Sigmoid colon (tissue), 3 donors: ENCODE results near the gene F10.

Source experiments
- POLR2A ChIP-seq, 2 donors: fragments of 450-650 bp; IDR thresholded peaks; one replicate each; pipeline ENCODE4 v1.6.1; 2016; ENCODE audit warnings: antibody characterized with exemption in 2 of 2, mild to moderate bottlenecking in 2 of 2, moderate library complexity in 2 of 2
- TF ChIP-seq, protein P1 (sequence below), 4 experiments: fragments of 450-650 bp in 3 of 4; fragments of 200-600 bp in 1 of 4; IDR thresholded peaks; one replicate each; pipeline ENCODE4 v1.5.1; 2016 to 2019; ENCODE audit warnings: antibody characterized with exemption in 4 of 4, mild to moderate bottlenecking in 3 of 4, moderate library complexity in 2 of 4

- TF ChIP-seq POLR2A (IDR thresholded peaks at IDR 0.05): no peak
- TF ChIP-seq, protein P1, sequence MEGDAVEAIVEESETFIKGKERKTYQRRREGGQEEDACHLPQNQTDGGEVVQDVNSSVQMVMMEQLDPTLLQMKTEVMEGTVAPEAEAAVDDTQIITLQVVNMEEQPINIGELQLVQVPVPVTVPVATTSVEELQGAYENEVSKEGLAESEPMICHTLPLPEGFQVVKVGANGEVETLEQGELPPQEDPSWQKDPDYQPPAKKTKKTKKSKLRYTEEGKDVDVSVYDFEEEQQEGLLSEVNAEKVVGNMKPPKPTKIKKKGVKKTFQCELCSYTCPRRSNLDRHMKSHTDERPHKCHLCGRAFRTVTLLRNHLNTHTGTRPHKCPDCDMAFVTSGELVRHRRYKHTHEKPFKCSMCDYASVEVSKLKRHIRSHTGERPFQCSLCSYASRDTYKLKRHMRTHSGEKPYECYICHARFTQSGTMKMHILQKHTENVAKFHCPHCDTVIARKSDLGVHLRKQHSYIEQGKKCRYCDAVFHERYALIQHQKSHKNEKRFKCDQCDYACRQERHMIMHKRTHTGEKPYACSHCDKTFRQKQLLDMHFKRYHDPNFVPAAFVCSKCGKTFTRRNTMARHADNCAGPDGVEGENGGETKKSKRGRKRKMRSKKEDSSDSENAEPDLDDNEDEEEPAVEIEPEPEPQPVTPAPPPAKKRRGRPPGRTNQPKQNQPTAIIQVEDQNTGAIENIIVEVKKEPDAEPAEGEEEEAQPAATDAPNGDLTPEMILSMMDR (IDR thresholded peaks at IDR 0.05): no peak
Observed at GRCh38 chr13:113105921-113106452, 16.6 kb upstream of the F10 start.
